Muscle layer of duodenum (tissue), 2 donors: ENCODE results near the gene RTN4.

ENCODE experiments used
- H3K27ac ChIP-seq: one replicate; pipeline ENCODE4 v1.7.0; 2013; ENCODE audit warnings: mild to moderate bottlenecking, low read length
- H3K27me3 ChIP-seq: one replicate; pipeline ENCODE4 v1.7.0; 2013; ENCODE audit warnings: low read depth, mild to moderate bottlenecking, control low read depth, low read length
- H3K36me3 ChIP-seq, 2 donors: one replicate each; pipeline ENCODE4 v1.7.0; 2013; ENCODE audit warnings: low read length in 2 of 2, control low read depth in 1 of 2, mild to moderate bottlenecking in 1 of 2; ENCODE audit not compliant: insufficient read depth in 2 of 2, control insufficient read depth in 1 of 2
- H3K4me1 ChIP-seq, 2 donors: one replicate each; pipeline ENCODE4 v1.7.0; 2013; ENCODE audit warnings: low read length in 2 of 2, mild to moderate bottlenecking in 2 of 2, control low read depth in 1 of 2, moderate library complexity in 1 of 2; ENCODE audit not compliant: insufficient read depth in 2 of 2, control insufficient read depth in 1 of 2
- H3K4me3 ChIP-seq, 2 donors: one replicate each; pipeline ENCODE4 v1.7.0; 2013; ENCODE audit warnings: low read length in 2 of 2, low read depth in 1 of 2, mild to moderate bottlenecking in 1 of 2
- H3K9me3 ChIP-seq, 2 donors: one replicate each; pipeline ENCODE4 v1.7.0; 2013; ENCODE audit warnings: low read length in 2 of 2, control low read depth in 1 of 2, mild to moderate bottlenecking in 1 of 2; ENCODE audit not compliant: control insufficient read depth in 1 of 2
- donor health status: healthy.

Gene RTN4

GRCh38 chr2:55013936-55014335 lies 36.3 kb downstream of the RTN4 start:
- Histone ChIP-seq H3K27ac (no peak overlapping the region), H3K36me3 (peaks cover 0 to under 1% of the 10 kb centered on the region in 2 donors), H3K9me3 (no peaks in the 10 kb centered on the region), H3K27me3 (no peaks in the 10 kb centered on the region), H3K4me3 (no peak overlapping the region), H3K4me1 (peaks cover 28 to 60% of the 10 kb centered on the region in 2 donors)

GRCh38 chr2:55012672-55013484 lies 37.4 kb downstream of the RTN4 start:
- Histone ChIP-seq H3K27ac (no peak overlapping the region), H3K36me3 (no peaks in the 10 kb centered on the region)

GRCh38 chr2:55011831-55012671 lies 38.2 kb downstream of the RTN4 start:
- Histone ChIP-seq H3K27ac (peak overlapping the region; percentile 24), H3K27me3 (no peaks in the 10 kb centered on the region), H3K4me3 (peak overlapping the region in 1 of 2 donors; percentile 10), H3K36me3 (no peaks in the 10 kb centered on the region), H3K9me3 (no peaks in the 10 kb centered on the region), H3K4me1 (peaks cover 28 to 73% of the 10 kb centered on the region in 2 donors)

More at GRCh38 chr2:55012672-55013484, 37.4 kb downstream of the RTN4 start:
- H3K27me3 ChIP-seq = no peaks in the 10 kb centered on the region
- H3K4me3 ChIP-seq = no peak overlapping the region
- H3K9me3 ChIP-seq = no peaks in the 10 kb centered on the region
- H3K4me1 ChIP-seq = peaks cover 28 to 66% of the 10 kb centered on the region in 2 donors

- Histone ChIP-seq H3K4me1 (peaks cover 28 to 82% of the 10 kb centered on the region in 2 donors), H3K9me3 (no peaks in the 10 kb centered on the region), H3K27me3 (no peaks in the 10 kb centered on the region), H3K36me3 (no peaks in the 10 kb centered on the region), H3K27ac (peak overlapping the region; percentile 24), H3K4me3 (no peak overlapping the region)
Observed at GRCh38 chr2:55010915-55011314, 39.3 kb downstream of the RTN4 start.

- H3K4me3 ChIP-seq = peak overlapping the region; percentile 56 to 61
- H3K36me3 ChIP-seq = no peaks in the 10 kb centered on the region
- peak overlapping the region; percentile 79 for H3K27ac ChIP-seq
- no peaks in the 10 kb centered on the region for H3K9me3 ChIP-seq
- no peaks in the 10 kb centered on the region for H3K27me3 ChIP-seq
- peaks cover 24 to 75% of the 10 kb centered on the region in 2 donors for H3K4me1 ChIP-seq
Observed at GRCh38 chr2:55010149-55010591, 40.1 kb downstream of the RTN4 start.

- Histone ChIP-seq H3K27me3 (no peaks in the 10 kb centered on the region), H3K4me3 (peak overlapping the region; percentile 56 to 61), H3K9me3 (no peaks in the 10 kb centered on the region), H3K36me3 (no peaks in the 10 kb centered on the region), H3K27ac (peak overlapping the region; percentile 79), H3K4me1 (peaks cover 24 to 80% of the 10 kb centered on the region in 2 donors)
Observed at GRCh38 chr2:55009277-55010060, 40.8 kb downstream of the RTN4 start.

GRCh38 chr2:55006306-55006705 lies 43.9 kb downstream of the RTN4 start:
- Histone ChIP-seq H3K27me3 (no peaks in the 10 kb centered on the region), H3K27ac (no peak overlapping the region), H3K4me1 (peaks cover under 1 to 68% of the 10 kb centered on the region in 2 donors), H3K9me3 (no peaks in the 10 kb centered on the region), H3K4me3 (no peak overlapping the region), H3K36me3 (no peaks in the 10 kb centered on the region)

GRCh38 chr2:55003706-55004639 lies 46.3 kb downstream of the RTN4 start:
- Histone ChIP-seq H3K27me3 (no peaks in the 10 kb centered on the region), H3K36me3 (no peaks in the 10 kb centered on the region), H3K4me3 (no peak overlapping the region), H3K27ac (no peak overlapping the region), H3K9me3 (no peaks in the 10 kb centered on the region), H3K4me1 (peaks cover 6 to 60% of the 10 kb centered on the region in 2 donors)

- H3K27ac ChIP-seq = no peak overlapping the region
- H3K27me3 ChIP-seq = no peaks in the 10 kb centered on the region
Observed at GRCh38 chr2:55001716-55002115, 48.5 kb downstream of the RTN4 start.

GRCh38 chr2:55000341-55000740 lies 49.9 kb downstream of the RTN4 start:
- H3K36me3 ChIP-seq = no peaks in the 10 kb centered on the region
- H3K4me1 ChIP-seq = peaks cover 6 to 57% of the 10 kb centered on the region in 2 donors
- H3K27me3 ChIP-seq = no peaks in the 10 kb centered on the region
- no peak overlapping the region for H3K27ac ChIP-seq
- H3K4me3 ChIP-seq = no peak overlapping the region
- H3K9me3 ChIP-seq = no peaks in the 10 kb centered on the region

More at GRCh38 chr2:55001716-55002115, 48.5 kb downstream of the RTN4 start:
- Histone ChIP-seq H3K4me1 (peaks cover 6 to 53% of the 10 kb centered on the region in 2 donors), H3K9me3 (no peaks in the 10 kb centered on the region), H3K4me3 (no peak overlapping the region), H3K36me3 (no peaks in the 10 kb centered on the region)
